ENCODE data around the gene GALNTL6.
"Not testable (repeated sequence)": the region's sequence is repeated elsewhere in the genome, so short reads cannot be mapped to it uniquely, and the experiment has no call there.

GALNTL6 gene

DNA sequence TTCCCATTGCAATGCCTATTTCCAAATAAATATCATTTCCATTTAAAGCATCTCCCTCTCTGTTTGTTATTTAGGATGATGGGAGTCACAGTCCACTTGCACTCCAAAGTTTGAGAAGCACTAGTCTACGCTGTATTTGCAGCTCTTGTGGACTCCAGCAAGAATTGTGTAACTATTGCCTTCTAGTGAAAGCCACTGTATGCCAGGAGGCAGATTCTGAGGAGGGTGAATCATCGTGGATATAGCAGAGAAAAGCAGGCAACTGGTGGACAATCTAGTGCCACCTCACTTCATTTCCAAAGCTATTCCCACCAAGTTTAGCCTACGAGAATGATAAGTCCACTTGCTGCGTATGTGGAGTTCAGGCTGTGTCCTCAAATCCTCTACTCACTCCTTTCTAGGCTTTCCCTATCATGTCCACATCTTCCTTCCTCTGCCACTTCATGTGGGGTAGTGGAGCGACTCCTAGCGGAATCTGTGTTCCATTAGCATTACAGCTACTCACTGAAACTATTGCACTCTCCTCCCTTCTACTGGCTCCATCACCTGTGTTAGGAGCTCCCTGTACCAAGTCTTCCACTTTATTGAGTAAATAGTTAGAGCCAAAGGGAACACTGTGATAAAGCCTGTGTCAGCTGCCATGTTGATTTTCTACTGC, 853.6 kb downstream of the GALNTL6 start:
- no peak for DNase-seq (ENCODE audit: low read depth)

DNA sequence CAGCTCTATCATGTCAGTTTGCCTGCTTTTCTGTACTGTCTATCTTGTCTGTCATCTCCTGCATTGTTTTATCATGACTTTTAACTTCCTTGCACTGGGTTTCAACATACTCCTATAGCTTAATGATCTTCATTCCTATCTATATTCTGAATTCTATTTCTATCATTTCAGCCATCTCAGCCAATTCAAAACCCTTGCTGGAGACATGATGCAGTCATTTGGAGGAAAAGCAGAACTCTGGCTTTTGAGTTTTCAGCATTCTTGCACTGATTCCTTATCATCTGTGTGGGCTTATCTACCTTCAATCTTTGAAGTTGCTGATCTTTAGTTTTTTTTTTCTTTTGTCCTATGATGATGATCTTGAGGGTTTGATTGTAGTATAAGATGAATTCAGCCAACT, 861.6 kb downstream of the GALNTL6 start:
- DNase-seq (ENCODE audit: low read depth) = no peak

DNA sequence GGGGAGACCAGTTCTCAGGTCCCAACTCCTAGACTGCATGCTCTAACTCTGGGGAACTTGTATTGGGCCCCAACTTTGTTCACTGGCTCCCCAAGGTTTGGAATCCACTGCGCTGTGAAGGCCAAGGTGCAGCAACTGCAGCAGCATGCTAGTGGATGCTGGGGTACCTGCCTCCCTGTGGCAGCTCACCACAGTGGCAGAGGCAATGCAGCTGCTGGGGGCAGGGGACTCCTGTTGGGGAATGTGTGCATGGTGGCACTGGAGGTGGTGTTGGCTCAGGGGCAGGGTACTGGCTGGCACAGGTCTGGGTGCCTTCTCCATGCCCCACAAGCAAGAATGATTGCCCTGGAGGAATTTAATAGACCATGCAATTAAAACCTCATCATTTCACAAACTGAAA, 862.0 kb downstream of the GALNTL6 start:
- no peak for DNase-seq (ENCODE audit: low read depth)

DNA sequence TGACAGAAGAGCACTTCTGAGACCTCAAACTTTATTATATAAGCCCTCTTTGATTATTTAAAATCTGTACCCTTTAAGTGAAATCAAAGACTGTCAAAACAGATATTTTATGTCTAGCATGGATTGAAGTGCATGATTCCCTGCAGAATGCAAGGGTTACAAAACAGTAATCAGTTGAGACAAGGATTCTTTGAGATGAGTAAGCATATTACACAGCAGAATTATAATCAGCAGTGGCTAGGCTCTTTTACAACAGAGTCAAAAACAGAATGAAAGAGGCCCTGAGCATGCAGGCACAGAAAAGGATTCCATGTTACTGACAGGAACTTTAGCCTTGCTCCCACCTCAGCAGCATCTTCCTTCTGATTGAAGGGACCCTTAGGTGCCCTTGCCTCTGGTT, 867.5 kb downstream of the GALNTL6 start:
- no peak for DNase-seq (ENCODE audit: low read depth)

DNA sequence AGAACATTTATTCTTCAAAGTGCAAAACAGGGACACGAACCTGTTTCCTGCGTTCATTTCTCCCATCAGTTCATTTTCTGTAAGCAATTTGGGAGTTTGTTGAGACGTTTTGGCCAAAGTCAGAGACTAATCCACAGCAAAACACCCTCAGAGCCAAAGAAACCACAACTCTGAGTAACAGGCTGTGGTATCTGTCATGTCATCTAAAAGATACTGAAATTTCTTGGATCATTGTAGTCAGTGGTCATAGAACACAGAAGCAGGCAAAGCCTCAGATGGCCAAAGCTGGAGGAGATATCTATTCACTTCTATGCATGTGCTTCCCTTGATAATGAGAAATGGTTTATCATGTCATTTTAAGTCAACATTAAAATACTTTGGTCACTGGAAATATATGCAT, 869.8 kb downstream of the GALNTL6 start:
- DNase-seq (ENCODE audit: low read depth) = peak; percentile 14

- DNase-seq (ENCODE audit: low read depth) = no peak
These were observed 872.8 kb downstream of the GALNTL6 start for GRCh38 chr4:172686021-172686420.

GRCh38 chr4:172688534-172688933, 875.3 kb downstream of the GALNTL6 start:
- no peak for DNase-seq (ENCODE audit: low read depth)

GRCh38 chr4:172691552-172691951, 878.3 kb downstream of the GALNTL6 start:
- no peak for DNase-seq (ENCODE audit: low read depth)

- no peak for DNase-seq (ENCODE audit: low read depth)
These were observed 879.5 kb downstream of the GALNTL6 start for GRCh38 chr4:172692701-172693100.

DNA sequence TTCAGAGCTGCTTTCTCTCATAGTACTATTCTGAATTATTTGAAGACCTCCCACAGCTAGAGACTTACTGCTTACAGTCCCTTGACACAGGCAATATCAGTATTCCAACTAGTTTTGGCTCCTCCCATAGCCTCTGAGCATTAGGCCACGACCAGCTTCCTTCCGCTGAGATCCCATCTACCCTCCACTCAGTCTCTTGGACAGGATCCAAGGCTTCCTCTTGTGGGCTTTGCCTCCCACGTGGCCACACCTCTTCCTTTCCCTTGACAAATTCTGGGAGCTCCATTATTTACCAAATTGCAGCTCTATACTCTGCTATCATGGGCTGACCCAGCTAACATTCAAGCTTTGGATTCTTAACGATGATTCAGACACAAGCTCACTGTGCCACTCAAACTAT, 885.1 kb downstream of the GALNTL6 start:
- DNase-seq (ENCODE audit: low read depth) = no peak

DNA sequence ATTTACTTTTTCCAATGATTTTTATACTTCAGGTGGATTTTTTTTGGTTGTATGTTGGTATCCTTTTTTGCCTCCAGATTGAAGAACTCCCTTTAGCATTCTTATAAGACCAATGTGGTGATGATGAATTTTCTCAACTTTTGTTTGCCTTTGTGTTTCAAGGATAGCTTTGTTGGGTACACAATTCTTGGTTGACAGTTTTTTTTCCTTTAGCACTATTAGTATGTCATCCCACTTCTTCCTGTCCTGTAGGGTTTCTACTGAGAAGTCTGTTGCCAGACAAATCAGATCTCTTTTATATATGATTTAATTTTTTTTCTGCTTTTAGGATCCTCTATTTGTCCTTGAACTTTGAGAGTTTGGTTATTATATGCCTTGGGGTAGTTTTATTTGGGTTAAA, 892.4 kb downstream of the GALNTL6 start:
- DNase-seq (ENCODE audit: low read depth) = no peak

- DNase-seq (ENCODE audit: low read depth) = no peak
These were observed 892.8 kb downstream of the GALNTL6 start for GRCh38 chr4:172706000-172706399.

- DNase-seq (ENCODE audit: low read depth) = no peak
These were observed 894.4 kb downstream of the GALNTL6 start for GRCh38 chr4:172707622-172708021.

DNA sequence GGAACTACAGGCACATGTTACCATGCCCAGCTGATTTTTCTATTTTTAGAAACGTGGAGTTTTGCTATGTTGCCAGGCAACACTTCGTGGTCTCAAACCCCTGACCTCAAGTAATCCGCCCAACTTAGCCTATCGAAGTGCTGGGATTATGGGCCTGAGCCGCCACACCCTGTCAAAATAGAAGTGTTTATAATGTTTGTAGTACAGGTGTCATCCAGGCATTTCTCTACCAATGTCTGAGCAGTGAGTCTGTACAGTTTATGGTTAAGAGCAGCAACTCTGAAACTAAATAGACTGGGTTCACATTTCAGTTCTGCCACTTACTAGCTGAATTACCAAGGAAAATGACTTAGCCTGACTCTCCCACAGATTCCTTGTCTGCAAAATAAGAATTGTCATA, 895.0 kb downstream of the GALNTL6 start:
- DNase-seq (ENCODE audit: low read depth) = no peak

DNA sequence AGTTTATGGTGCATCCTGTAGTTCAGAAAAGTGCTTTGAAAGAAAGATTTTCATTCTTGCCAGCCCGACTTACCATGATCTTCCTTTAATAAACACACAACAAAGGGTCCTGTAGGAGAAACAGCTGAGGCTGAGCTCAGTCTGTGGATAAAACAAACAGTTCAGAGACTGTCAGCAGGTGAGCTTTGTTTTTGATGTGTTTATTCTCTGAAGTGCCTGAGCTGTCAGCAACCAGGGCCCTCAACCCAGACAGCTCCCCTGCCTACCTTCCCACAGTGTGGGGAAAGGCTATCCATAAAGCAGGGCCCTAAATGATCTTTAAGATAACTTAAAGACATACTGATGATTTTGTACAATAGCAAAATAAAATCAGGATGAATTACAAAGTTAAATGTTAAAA, 896.2 kb downstream of the GALNTL6 start:
- DNase-seq (ENCODE audit: low read depth) = no peak

- DNase-seq (ENCODE audit: low read depth) = no peak
These were observed 903.1 kb downstream of the GALNTL6 start for GRCh38 chr4:172716291-172716690.

DNA sequence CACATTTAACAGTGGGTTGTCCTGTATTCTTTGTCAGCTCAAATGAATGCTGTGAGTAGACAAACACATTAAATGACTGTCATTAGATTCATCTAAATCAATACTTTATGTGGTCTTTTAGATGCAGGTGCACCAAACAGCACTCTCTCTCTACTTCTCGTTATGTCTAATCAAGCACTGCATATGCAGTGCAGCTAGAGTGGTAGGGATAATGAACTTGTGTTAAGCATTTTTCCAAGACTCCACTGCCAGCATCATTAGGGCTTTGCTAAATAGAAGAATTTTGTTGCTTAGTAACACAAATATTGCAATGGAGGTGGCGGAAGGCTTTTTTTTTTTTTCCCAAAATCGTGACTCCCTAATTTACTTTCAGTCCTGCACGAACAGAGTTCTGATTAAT, 908.5 kb downstream of the GALNTL6 start:
- no peak for DNase-seq (ENCODE audit: low read depth)

GRCh38 chr4:172725581-172725980, 912.4 kb downstream of the GALNTL6 start:
- no peak for DNase-seq (ENCODE audit: low read depth)

DNA sequence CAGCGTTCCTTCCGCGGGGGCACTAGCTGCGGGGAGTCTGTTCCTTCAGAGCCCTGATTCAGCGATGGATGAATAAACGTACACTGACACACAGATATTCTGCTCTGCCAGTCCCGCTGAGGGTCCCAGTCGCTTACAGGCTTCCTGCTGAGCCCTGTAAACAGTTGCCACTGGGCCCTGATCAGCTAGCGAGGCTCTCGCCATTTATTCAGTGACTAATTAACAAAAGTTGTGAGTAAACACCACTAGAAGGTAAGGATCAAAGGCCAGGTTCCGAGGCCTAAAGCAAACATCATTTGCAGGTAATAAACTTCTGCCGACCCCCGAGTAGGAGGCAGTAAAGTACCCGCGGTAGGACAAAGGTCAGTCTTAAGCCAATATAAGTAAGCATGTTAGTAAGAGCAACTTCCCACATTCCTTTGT, 912.8 kb downstream of the GALNTL6 start:
- DNase-seq (ENCODE audit: low read depth) = no peak

- no peak for DNase-seq (ENCODE audit: low read depth)
These were observed 914.4 kb downstream of the GALNTL6 start for GRCh38 chr4:172727631-172728030.

- not testable (repeated sequence) for DNase-seq (ENCODE audit: low read depth)
These were observed 920.4 kb downstream of the GALNTL6 start for GRCh38 chr4:172733645-172734044.

DNA sequence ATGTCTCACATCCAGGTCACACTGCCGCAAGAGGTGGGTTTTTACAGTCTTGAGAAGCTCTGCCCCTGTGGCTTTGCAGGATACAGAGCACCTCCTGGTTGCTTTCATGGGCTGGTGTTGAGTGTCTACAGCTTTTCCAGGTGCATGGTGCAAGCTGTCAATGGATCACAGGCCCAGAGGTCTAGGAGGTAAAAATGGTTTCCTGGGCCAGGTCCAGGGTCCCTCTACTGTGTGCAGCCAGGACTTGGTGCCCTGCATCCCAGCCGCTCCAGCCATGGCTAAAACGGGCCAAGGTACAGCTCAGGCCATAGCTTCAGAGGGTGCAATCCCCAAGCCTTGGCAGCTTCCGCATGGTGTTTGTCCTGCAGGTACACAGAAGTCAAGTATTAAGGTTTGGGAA, 921.4 kb downstream of the GALNTL6 start:
- DNase-seq (ENCODE audit: low read depth) = no peak

DNA sequence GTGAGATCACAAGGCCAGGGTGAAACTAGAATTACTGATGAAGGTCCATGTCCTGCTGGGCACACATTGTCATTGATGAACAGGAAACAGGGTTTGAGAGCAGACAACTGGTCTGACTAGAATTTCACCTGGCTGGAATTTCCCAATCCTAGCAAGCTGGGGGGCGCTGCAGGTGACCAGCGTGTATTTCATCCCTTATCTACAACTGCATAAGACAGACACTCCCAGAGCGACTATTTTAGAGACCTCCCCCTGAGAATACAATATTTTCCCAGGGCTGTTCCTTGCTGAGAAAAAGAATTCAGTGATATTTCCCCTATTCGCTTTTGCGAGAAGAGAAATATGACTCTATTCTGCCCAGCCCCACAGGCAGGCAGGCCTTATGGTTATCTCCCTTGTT, 922.8 kb downstream of the GALNTL6 start:
- no peak for DNase-seq (ENCODE audit: low read depth)

GRCh38 chr4:172740434-172740833, 927.2 kb downstream of the GALNTL6 start:
- no peak for DNase-seq (ENCODE audit: low read depth)

- DNase-seq (ENCODE audit: low read depth) = no peak
These were observed 937.7 kb downstream of the GALNTL6 start for GRCh38 chr4:172750910-172751309.
